Stimulated activated naive B cell treated with anti-CD40 and anti-IgM and Interleukin-4, amounts not matched to agents 10 μg/mL and 1 μg/mL and 100 μg/mL, for 72 hours (primary cell): ENCODE results near the gene CALU.

Experiments used
- ATAC-seq, 2 donors: fragments of 150-1000 bp; cut with Tn5 transposase; replicated peaks; 2 replicates each; pipeline ENCODE4 v1.10.0; 2021; ENCODE audit warnings: moderate library complexity in 1 of 2
- DNase-seq: peaks from one replicate; pipeline ENCODE4 v3.0.0; 2021
- H3K27ac Mint-ChIP-seq: one replicate; pipeline ENCODE4 v1.8.0; 2022; ENCODE audit warnings: mild to moderate bottlenecking, mixed read lengths
- H3K27me3 Mint-ChIP-seq, 2 donors: one replicate each; pipeline ENCODE4 v1.8.0; 2022; ENCODE audit warnings: mixed read lengths in 2 of 2
- H3K36me3 Mint-ChIP-seq, 2 donors: one replicate each; pipeline ENCODE4 v1.8.0; 2022; ENCODE audit warnings: mixed read lengths in 2 of 2, mild to moderate bottlenecking in 1 of 2
- H3K4me1 Mint-ChIP-seq, 2 donors: one replicate each; pipeline ENCODE4 v1.8.0; 2022; ENCODE audit warnings: mixed read lengths in 2 of 2, mild to moderate bottlenecking in 1 of 2
- H3K4me3 Mint-ChIP-seq, 2 donors: one replicate each; pipeline ENCODE4 v1.8.0; 2022; ENCODE audit warnings: mild to moderate bottlenecking in 2 of 2, mixed read lengths in 2 of 2, moderate library complexity in 1 of 2
- H3K9me3 Mint-ChIP-seq, 2 donors: one replicate each; pipeline ENCODE4 v1.8.0; 2022; ENCODE audit warnings: mixed read lengths in 2 of 2, mild to moderate bottlenecking in 1 of 2

Gene CALU

DNA sequence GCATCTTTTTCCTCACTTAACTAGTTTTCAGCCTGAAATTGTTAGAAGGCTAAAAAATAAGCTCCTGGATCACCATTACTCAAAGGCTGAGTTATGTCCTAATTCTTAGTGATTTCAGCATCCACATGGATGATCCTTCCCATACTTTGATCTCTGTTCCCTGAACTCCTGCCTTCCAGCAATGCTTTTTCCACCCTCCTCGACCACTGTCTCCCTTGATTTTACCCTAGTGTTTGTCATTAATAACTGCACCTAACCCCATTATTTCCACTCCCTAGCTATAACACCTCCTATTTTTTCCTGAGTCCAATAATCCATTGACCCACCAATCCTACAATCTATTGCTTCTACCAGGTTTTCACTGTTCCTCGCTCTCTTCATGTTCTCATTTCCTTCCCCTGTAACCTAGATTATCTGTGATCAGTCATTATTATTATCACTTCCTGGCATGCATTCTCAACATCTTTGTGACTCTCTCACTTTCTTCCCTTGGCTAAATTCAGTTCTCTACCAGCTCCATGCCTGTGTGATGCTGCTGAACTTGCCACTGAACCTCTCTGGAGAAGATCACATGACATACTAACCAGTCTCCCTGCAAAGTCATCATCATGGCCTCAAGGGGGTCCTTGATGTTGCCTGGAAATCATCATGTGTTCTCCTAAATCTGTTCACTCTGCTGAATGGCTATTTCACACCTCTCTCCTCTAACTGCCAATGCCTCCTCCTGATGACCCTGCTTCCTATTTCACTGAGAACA, 6.5 kb upstream of the CALU start:
- peaks cover 3% of the 10 kb centered on the region in 2 donors for H3K9me3 Mint-ChIP-seq
- ATAC-seq: no peak

DNA sequence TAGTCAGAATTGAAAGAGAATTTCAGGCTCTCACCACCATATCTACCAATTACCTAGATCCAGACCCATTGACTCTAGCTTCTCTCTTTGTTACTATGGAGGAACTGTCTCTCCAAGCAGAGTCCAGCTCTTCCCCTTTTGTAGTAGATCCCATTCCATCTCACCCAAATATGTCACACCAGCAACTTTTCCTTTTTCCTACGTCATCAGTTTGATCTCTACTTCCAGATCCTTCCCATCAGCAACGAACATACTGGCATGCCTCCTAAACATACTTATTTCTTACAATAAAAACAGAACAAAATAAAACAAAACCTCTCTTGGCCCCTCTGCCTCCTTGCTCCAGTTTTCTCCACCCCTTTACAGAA, 5.9 kb upstream of the CALU start:
- no peaks in the 10 kb centered on the region for H3K36me3 Mint-ChIP-seq
- ATAC-seq: no peak
- no peak overlapping the region for H3K27ac Mint-ChIP-seq
- H3K9me3 Mint-ChIP-seq: peaks cover 3% of the 10 kb centered on the region in 2 donors
- peaks cover 6 to 26% of the 10 kb centered on the region in 2 donors for H3K4me1 Mint-ChIP-seq
- H3K4me3 Mint-ChIP-seq: no peak overlapping the region
- H3K27me3 Mint-ChIP-seq: peaks cover 0 to 3% of the 10 kb centered on the region in 2 donors
- DNase-seq: no peak

More for the DNA sequence above, 6.5 kb upstream of the CALU start:
- Mint-ChIP-seq H3K4me1 (peaks cover under 1 to 22% of the 10 kb centered on the region in 2 donors), H3K4me3 (no peak overlapping the region), H3K27me3 (peaks cover 0 to 5% of the 10 kb centered on the region in 2 donors), H3K27ac (no peak overlapping the region), H3K36me3 (no peaks in the 10 kb centered on the region)
- DNase-seq: no peak

DNA sequence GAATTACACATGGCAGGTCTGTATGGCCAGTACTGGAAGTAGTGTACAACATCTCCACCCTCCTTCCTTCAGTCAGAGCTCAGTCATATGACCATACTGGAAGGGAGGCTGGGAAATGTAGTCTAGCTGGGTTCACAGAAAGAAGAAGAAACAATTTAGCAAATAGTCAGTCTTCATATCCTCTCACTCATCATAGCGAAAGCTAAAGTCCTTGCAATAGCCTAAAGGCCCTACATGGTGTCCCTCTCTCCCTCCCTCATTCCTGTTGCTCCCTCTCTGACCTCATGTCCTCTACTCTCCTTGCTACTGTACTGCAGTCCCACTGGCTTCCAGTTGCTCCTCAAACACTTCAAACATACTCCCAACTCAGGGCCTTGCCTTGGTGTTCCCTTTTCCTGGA, 4.3 kb upstream of the CALU start:
- H3K27me3 Mint-ChIP-seq: peaks cover 0 to 3% of the 10 kb centered on the region in 2 donors

DNA sequence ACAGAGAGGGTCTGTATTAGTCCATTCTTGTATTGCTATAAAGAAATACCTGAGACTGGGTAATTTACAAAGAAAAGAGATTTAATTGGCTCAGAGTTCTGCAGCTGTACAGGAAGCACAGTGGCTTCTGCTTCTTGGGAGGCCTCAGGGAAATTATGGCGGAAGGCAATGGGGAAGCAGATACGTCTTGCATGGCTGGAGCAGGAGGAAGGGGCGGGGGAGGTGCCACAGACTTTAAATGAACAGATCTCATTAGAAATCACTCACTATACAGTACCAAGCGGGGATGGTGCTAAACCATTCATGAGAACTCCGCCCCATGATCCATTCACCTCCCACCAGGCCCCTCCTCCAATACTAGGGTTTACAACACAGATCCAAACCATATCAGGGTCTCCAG, 3.7 kb upstream of the CALU start:
- peak; percentile 11 to 16 for ATAC-seq
- H3K36me3 Mint-ChIP-seq: no peaks in the 10 kb centered on the region

More for the DNA sequence above, 4.3 kb upstream of the CALU start:
- DNase-seq (no peak), ATAC-seq (peak in 1 of 2 donors; percentile 26)
- peak overlapping the region in 1 of 2 donors; percentile 30 for H3K4me3 Mint-ChIP-seq
- peaks cover 13 to 31% of the 10 kb centered on the region in 2 donors for H3K4me1 Mint-ChIP-seq
- H3K36me3 Mint-ChIP-seq: no peaks in the 10 kb centered on the region
- H3K27ac Mint-ChIP-seq: peak overlapping the region; percentile 80
- peaks cover 3% of the 10 kb centered on the region in 2 donors for H3K9me3 Mint-ChIP-seq

GRCh38 chr7:128737441-128737840, 1.7 kb upstream of the CALU start:
- ATAC-seq: no peak
- DNase-seq: no peak

More for the DNA sequence above, 3.7 kb upstream of the CALU start:
- Mint-ChIP-seq H3K4me1 (peaks cover 13 to 31% of the 10 kb centered on the region in 2 donors), H3K27ac (peak overlapping the region; percentile 80), H3K9me3 (peaks cover 3% of the 10 kb centered on the region in 2 donors), H3K4me3 (peak overlapping the region; percentile 5 to 30), H3K27me3 (peaks cover 0 to 3% of the 10 kb centered on the region in 2 donors)
- peak; percentile 17 for DNase-seq

GRCh38 chr7:128737867-128738385, 1.2 kb upstream of the CALU start:
- peaks cover 25 to 34% of the 10 kb centered on the region in 2 donors for H3K4me1 Mint-ChIP-seq
- peaks cover 4 to 7% of the 10 kb centered on the region in 2 donors for H3K36me3 Mint-ChIP-seq
- H3K4me3 Mint-ChIP-seq: peak overlapping the region in 1 of 2 donors; percentile 98
- H3K27ac Mint-ChIP-seq: no peak overlapping the region
- H3K27me3 Mint-ChIP-seq: no peaks in the 10 kb centered on the region
- DNase-seq (no peak), ATAC-seq (no peak)
- peaks cover 3% of the 10 kb centered on the region in 2 donors for H3K9me3 Mint-ChIP-seq

More at GRCh38 chr7:128737441-128737840, 1.7 kb upstream of the CALU start:
- no peaks in the 10 kb centered on the region for H3K27me3 Mint-ChIP-seq
- peaks cover 3% of the 10 kb centered on the region in 2 donors for H3K9me3 Mint-ChIP-seq
- no peak overlapping the region for H3K4me3 Mint-ChIP-seq
- H3K36me3 Mint-ChIP-seq: peaks cover 4 to 6% of the 10 kb centered on the region in 2 donors
- H3K27ac Mint-ChIP-seq: no peak overlapping the region
- H3K4me1 Mint-ChIP-seq: peaks cover 23 to 34% of the 10 kb centered on the region in 2 donors

DNA sequence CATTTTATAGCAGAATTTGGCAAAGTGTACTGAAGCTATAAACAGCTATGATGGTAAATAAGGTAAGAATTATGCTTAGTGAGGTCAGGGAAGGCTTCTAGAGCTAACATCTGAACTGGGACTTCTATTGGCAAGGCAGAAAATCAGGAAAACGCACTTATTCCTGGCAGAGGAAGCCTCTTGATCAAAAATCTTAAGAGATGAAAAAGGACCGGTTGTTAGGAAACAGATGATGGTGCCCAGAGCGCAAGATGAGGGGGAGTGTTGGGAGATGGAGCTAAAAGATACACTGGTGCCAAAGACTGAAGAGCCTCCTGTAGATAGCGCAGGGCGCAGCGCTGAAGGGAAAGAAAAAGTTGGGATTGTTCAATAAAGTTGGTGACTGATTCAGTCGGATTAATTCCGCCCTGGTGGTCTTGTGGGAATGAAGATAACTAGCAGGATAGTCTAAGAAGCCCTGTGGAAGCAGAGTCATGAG, 550 bp upstream of the CALU start:
- ATAC-seq: peak; percentile 30 to 32
- Mint-ChIP-seq H3K4me1 (peaks cover 28 to 34% of the 10 kb centered on the region in 2 donors), H3K36me3 (peaks cover 6 to 10% of the 10 kb centered on the region in 2 donors), H3K27me3 (no peaks in the 10 kb centered on the region), H3K9me3 (peaks cover 3% of the 10 kb centered on the region in 2 donors), H3K27ac (peak overlapping the region; percentile 95), H3K4me3 (peak overlapping the region; percentile 92 to 98)
- DNase-seq: no peak

GRCh38 chr7:128739990-128740682, 977 bp downstream of the CALU start:
- Mint-ChIP-seq H3K9me3 (peaks cover under 1 to 2% of the 10 kb centered on the region in 2 donors), H3K36me3 (peaks cover 10 to 17% of the 10 kb centered on the region in 2 donors), H3K4me1 (peaks cover 35 to 38% of the 10 kb centered on the region in 2 donors), H3K4me3 (peak overlapping the region; percentile 92 to 98), H3K27ac (peak overlapping the region; percentile 95), H3K27me3 (no peaks in the 10 kb centered on the region)
- ATAC-seq: no peak
- no peak for DNase-seq

- Mint-ChIP-seq H3K4me1 (peaks cover 26 to 38% of the 10 kb centered on the region in 2 donors), H3K27me3 (no peaks in the 10 kb centered on the region), H3K36me3 (peaks cover 10 to 22% of the 10 kb centered on the region in 2 donors), H3K27ac (no peak overlapping the region), H3K4me3 (no peak overlapping the region), H3K9me3 (no peaks in the 10 kb centered on the region)
- no peak for ATAC-seq
- DNase-seq: no peak
These were observed 1.8 kb downstream of the CALU start for GRCh38 chr7:128740996-128741395.

- H3K27ac Mint-ChIP-seq: no peak overlapping the region
- peaks cover 10 to 22% of the 10 kb centered on the region in 2 donors for H3K36me3 Mint-ChIP-seq
- no peak for DNase-seq
- H3K9me3 Mint-ChIP-seq: no peaks in the 10 kb centered on the region
- H3K4me1 Mint-ChIP-seq: peaks cover 21 to 38% of the 10 kb centered on the region in 2 donors
- no peak overlapping the region for H3K4me3 Mint-ChIP-seq
- ATAC-seq: no peak
- no peaks in the 10 kb centered on the region for H3K27me3 Mint-ChIP-seq
These were observed 2.3 kb downstream of the CALU start for GRCh38 chr7:128741491-128741890.

DNA sequence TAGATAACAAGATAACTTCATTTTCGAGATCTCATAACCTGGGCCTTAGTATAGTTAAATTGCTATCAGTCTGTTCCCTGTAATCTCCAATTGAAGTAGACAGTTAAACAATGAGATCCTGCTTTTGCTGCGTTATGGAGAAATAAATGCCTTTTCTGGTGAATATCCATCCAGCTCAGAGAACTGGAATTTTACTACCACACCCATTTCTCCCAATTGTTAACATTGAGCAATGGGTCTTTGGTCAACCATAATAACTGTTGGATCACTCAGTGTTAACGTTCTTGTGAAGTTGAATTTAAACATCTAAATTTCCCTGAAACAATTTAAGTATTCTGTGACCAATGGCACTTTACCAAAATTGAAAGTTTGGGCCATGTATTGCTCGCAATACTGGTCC, 3.0 kb downstream of the CALU start:
- peaks cover 19 to 41% of the 10 kb centered on the region in 2 donors for H3K4me1 Mint-ChIP-seq
- H3K4me3 Mint-ChIP-seq: no peak overlapping the region
- DNase-seq: no peak
- no peaks in the 10 kb centered on the region for H3K9me3 Mint-ChIP-seq
- ATAC-seq: no peak
- H3K36me3 Mint-ChIP-seq: peaks cover 10 to 25% of the 10 kb centered on the region in 2 donors
- H3K27me3 Mint-ChIP-seq: no peaks in the 10 kb centered on the region
- H3K27ac Mint-ChIP-seq: no peak overlapping the region

GRCh38 chr7:128743112-128743772, 4.1 kb downstream of the CALU start:
- Mint-ChIP-seq H3K4me3 (no peak overlapping the region), H3K27me3 (no peaks in the 10 kb centered on the region), H3K27ac (no peak overlapping the region), H3K4me1 (peaks cover 22 to 41% of the 10 kb centered on the region in 2 donors), H3K36me3 (peaks cover 16 to 31% of the 10 kb centered on the region in 2 donors), H3K9me3 (no peaks in the 10 kb centered on the region)
- ATAC-seq: no peak
- no peak for DNase-seq

DNA sequence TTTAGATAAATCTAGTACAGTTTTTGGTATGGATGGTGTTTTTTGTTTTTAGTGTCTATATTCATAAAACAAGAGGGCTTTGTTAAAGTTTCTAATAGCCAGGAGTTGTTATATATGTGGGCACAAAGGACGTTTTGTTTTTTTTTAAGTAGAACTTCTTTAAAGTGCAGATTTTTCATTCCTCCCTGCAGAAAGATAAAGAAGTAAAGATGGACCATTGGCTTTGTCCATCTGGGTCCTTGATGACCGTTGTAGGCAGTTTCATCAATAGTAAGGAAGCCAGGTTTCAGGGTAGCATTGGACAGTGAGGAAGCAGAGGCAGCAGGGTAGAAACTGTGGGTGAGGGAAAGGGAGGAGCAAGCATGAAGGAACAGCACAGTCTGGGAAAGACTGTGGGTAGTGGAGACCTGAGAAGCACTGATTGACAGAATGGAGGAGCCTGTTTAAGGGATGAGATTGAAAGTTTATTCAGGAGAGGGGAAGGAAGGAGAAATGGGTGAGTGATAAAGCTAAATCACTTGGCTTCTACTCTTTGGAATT, 5.3 kb downstream of the CALU start:
- no peak overlapping the region for H3K27ac Mint-ChIP-seq
- H3K36me3 Mint-ChIP-seq: peaks cover 19 to 31% of the 10 kb centered on the region in 2 donors
- H3K4me1 Mint-ChIP-seq: peaks cover 16 to 34% of the 10 kb centered on the region in 2 donors
- DNase-seq (no peak), ATAC-seq (no peak)
- no peak overlapping the region for H3K4me3 Mint-ChIP-seq
- H3K27me3 Mint-ChIP-seq: no peaks in the 10 kb centered on the region
- H3K9me3 Mint-ChIP-seq: no peaks in the 10 kb centered on the region

- peaks cover 16 to 34% of the 10 kb centered on the region in 2 donors for H3K4me1 Mint-ChIP-seq
- H3K36me3 Mint-ChIP-seq: peaks cover 19 to 31% of the 10 kb centered on the region in 2 donors
- no peak overlapping the region for H3K4me3 Mint-ChIP-seq
- H3K27me3 Mint-ChIP-seq: no peaks in the 10 kb centered on the region
- ATAC-seq: no peak
- H3K9me3 Mint-ChIP-seq: no peaks in the 10 kb centered on the region
- no peak for DNase-seq
- no peak overlapping the region for H3K27ac Mint-ChIP-seq
These were observed 6.5 kb downstream of the CALU start for GRCh38 chr7:128745706-128746105.
